Common myeloid progenitor, CD34-positive (primary cell): ENCODE results near the gene NTHL1.

ENCODE experiments used
- CTCF ChIA-PET: fragments of 350-600 bp; sonication (Branson Sonifier 250); formaldehyde crosslinking; loops from one replicate; lab custom pipeline; 2021; ENCODE audit warnings: antibody characterized with exemption; lab: Charles Lee
- POLR2A ChIA-PET: fragments of 350-600 bp; sonication (Branson Sonifier 250); formaldehyde crosslinking; loops from one replicate; lab custom pipeline; 2021; ENCODE audit warnings: antibody characterized with exemption; lab: Charles Lee
- DNase-seq, 3 donors: peaks; one replicate each; pipeline versions ENCODE4 v3.0.0 to v3.0.0-alpha.2; 2013
- H3K27ac ChIP-seq, 2 experiments: 1 replicate in 1 of 2; 2 replicates in 1 of 2; pipeline ENCODE4 v1.7.0; 2013; ENCODE audit warnings: inconsistent platforms in 2 of 2, low read length in 2 of 2, mild to moderate bottlenecking in 2 of 2, low read depth in 1 of 2, moderate library complexity in 1 of 2; ENCODE audit not compliant: severe bottlenecking in 2 of 2, insufficient read depth in 1 of 2, poor library complexity in 1 of 2
- H3K27me3 ChIP-seq, 5 experiments: replicated peaks in 2 of 5; 1 replicate in 3 of 5; 2 replicates in 2 of 5; pipeline versions ENCODE4 v1.6.1 to v1.7.0; 2013; ENCODE audit warnings: low read length in 4 of 5, mild to moderate bottlenecking in 2 of 5, moderate library complexity in 2 of 5, inconsistent platforms in 1 of 5; ENCODE audit not compliant: insufficient read depth in 5 of 5, control insufficient read depth in 4 of 5
- H3K36me3 ChIP-seq, 4 experiments: 1 replicate in 2 of 4; 2 replicates in 2 of 4; pipeline versions ENCODE4 v1.6.1 to v1.7.0; 2013; ENCODE audit warnings: low read length in 3 of 4, control low read depth in 1 of 4, mild to moderate bottlenecking in 1 of 4; ENCODE audit not compliant: control insufficient read depth in 4 of 4, insufficient read depth in 4 of 4
- H3K4me1 ChIP-seq, 4 experiments: 1 replicate in 3 of 4; 2 replicates in 1 of 4; pipeline versions ENCODE4 v1.6.1 to v1.7.1; 2013; ENCODE audit warnings: low read length in 3 of 4, mild to moderate bottlenecking in 3 of 4, control low read depth in 1 of 4, inconsistent platforms in 1 of 4, moderate library complexity in 1 of 4; ENCODE audit not compliant: control insufficient read depth in 4 of 4, insufficient read depth in 4 of 4; ENCODE audit errors: control extremely low read depth in 1 of 4
- H3K4me3 ChIP-seq, 7 experiments: 1 replicate in 4 of 7; 2 replicates in 3 of 7; pipeline versions ENCODE4 v1.5.1 to v1.7.0; 2013; ENCODE audit warnings: mild to moderate bottlenecking in 7 of 7, low read length in 6 of 7, moderate library complexity in 6 of 7, inconsistent platforms in 2 of 7, low read depth in 2 of 7, control low read depth in 1 of 7; ENCODE audit not compliant: insufficient read depth in 4 of 7, control insufficient read depth in 1 of 7; ENCODE audit errors: extremely low read depth in 1 of 7
- H3K9me3 ChIP-seq, 5 experiments: 1 replicate in 4 of 5; 2 replicates in 1 of 5; pipeline versions ENCODE4 v1.6.1 to v1.7.1; 2013; ENCODE audit warnings: low read length in 4 of 5, mild to moderate bottlenecking in 2 of 5, inconsistent platforms in 1 of 5, low read depth in 1 of 5, moderate library complexity in 1 of 5; ENCODE audit not compliant: control insufficient read depth in 4 of 5, insufficient read depth in 2 of 5; ENCODE audit errors: control extremely low read depth in 1 of 5
- WGBS: methylation state at CpG from one replicate; pipeline ENCODE4 v1.1.5; 2013; ENCODE audit not compliant: insufficient coverage; 5-methylcytosine and 5-hydroxymethylcytosine counted together

NTHL1 gene

GRCh38 chr16:2028146-2028545 lies 19.5 kb downstream of the NTHL1 start:
- H3K27me3 ChIP-seq, result peaks cover 0 to 24% (median 7%) of the 10 kb centered on the region in 5 experiments
- H3K4me3 ChIP-seq, result no peak overlapping the region
- DNase-seq, result no peak
- WGBS, result 96% methylated on average over 2 of the region's 3 CpGs
- POLR2A ChIA-PET, result no interaction called here
- H3K27ac ChIP-seq, result no peak overlapping the region
- CTCF ChIA-PET, result interaction anchor here (1.2 to 1.7 kb wide), 2 partner anchors 9 to 29 kb away, joined by 3 to 4 read pairs; no protein-coding TSS in a partner anchor
- H3K36me3 ChIP-seq, result no peaks in the 10 kb centered on the region
- no peaks in the 10 kb centered on the region for H3K9me3 ChIP-seq
- peaks cover 0 to 39% (median 21%) of the 10 kb centered on the region in 4 experiments for H3K4me1 ChIP-seq

DNA sequence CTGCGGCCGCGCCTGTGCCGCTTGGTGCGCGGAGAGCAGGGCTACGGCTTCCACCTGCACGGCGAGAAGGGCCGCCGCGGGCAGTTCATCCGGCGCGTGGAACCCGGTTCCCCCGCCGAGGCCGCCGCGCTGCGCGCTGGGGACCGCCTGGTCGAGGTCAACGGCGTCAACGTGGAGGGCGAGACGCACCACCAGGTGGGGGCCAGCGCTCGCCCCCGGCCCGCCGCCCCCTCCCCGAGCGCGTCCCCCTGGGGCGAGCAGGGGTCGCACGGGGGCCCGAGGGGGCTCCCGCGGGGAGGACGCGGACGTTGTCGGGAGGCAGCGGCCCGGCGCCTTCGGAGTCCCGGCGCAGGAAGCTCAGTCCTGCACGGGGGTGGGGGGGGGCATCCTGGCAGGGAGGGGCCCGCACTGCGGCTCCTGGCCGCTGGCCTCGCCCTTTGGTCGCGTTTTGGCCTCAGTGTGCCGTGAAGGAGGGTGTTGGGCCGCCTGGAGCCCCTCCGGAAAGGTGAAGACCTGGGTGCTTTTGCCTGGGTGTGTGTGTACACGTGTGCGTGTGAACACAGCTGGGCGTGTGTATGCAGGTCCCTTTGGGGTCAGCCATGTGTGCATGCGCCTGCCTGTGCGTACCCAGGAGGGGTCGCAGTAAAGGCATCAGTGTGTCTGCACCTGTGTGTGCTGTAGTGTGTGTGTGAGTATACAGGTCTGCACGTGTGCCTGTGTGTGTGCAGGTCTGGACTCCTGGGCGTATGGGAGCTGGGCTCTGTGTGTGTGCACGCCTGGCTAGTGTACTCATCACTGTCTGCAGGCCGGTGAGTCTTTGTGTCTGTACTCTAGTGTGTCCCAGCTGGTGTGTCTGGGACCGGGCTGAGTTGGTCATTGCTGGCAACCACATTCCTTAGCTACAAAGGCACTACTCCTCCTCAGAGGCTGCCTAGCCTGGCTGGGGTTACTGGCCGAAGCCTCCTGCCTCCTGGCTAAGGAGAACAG lies 20.3 kb downstream of the NTHL1 start:
- H3K9me3 ChIP-seq, result no peaks in the 10 kb centered on the region
- ChIA-PET POLR2A (interaction anchor here (0.8 to 0.9 kb wide), 3 partner anchors 19 to 128 kb away, joined by 3 to 4 read pairs (median 4); partner anchors contain the start of genes NTHL1, TRAF7 and TSC2), CTCF (interaction anchor here (1.2 to 1.7 kb wide), 2 partner anchors 10 to 29 kb away, joined by 3 to 4 read pairs; no protein-coding TSS in a partner anchor)
- H3K4me1 ChIP-seq, result peaks cover 0 to 38% (median 23%) of the 10 kb centered on the region in 4 experiments
- H3K4me3 ChIP-seq, result peak overlapping the region in 6 of 7 experiments; percentile 32 to 58 (median 54)
- 9% methylated on average over 39 of the region's 76 CpGs for WGBS
- H3K27ac ChIP-seq, result no peak overlapping the region
- DNase-seq, result peak in 1 of 3 donors; percentile 48
- no peaks in the 10 kb centered on the region for H3K36me3 ChIP-seq
- peaks cover 0 to 24% (median 7%) of the 10 kb centered on the region in 5 experiments for H3K27me3 ChIP-seq

GRCh38 chr16:2026461-2027023 lies 21.1 kb downstream of the NTHL1 start, which contains the start of gene NHERF2:
Gene NHERF2 (plus strand): TSS chr16:2026902. CDS start chr16:2027006, 104 bp downstream.
- WGBS, result 9% methylated on average over 40 of the region's 59 CpGs
- POLR2A ChIA-PET, result no interaction called here

DNA sequence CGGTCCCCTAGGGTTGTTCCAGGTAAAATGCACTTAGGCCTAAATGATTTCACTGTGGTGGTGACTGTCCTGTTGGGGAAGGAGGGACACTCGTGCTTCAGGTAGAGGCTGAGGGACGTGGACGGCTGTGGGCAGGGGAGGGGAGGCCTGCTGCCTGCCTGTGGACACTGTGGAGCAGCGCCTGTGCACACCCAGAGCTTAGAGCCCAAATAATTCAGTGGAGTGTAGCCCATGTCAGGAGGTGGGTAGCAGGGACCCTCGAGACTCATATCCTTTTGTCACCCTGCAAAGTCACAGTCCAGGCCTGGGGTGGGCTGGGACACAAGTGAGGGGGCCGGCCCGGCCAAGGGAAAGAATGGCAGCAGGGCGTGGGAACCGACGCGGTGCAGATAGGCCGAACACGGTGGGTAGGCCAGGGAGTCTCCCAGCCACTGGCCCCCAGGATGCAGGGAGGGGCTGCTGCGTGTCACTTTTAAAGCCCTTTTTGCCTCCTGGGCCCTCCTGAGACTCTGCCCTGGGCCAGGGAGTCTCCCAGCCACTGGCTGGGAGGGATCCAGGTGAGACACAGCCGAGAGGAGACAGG lies 21.7 kb downstream of the NTHL1 start:
- peak overlapping the region in 1 of 7 experiments; percentile 47 for H3K4me3 ChIP-seq
- DNase-seq, result no peak
- H3K9me3 ChIP-seq, result no peaks in the 10 kb centered on the region
- WGBS, result 96% methylated on average over 12 of the region's 16 CpGs
- POLR2A ChIA-PET, result no interaction called here
- no peak overlapping the region for H3K27ac ChIP-seq
- peaks cover 0 to 33% (median 23%) of the 10 kb centered on the region in 4 experiments for H3K4me1 ChIP-seq
- no peaks in the 10 kb centered on the region for H3K36me3 ChIP-seq
- H3K27me3 ChIP-seq, result peaks cover 0 to 29% (median 7%) of the 10 kb centered on the region in 5 experiments
- CTCF ChIA-PET, result interaction anchor here (1.0 to 1.3 kb wide), 3 partner anchors 10 to 122 kb away, joined by 3 to 4 read pairs (median 3); no protein-coding TSS in a partner anchor

More at GRCh38 chr16:2026461-2027023, 21.1 kb downstream of the NTHL1 start, which contains the start of gene NHERF2:
- DNase-seq, result no peak
- Histone ChIP-seq H3K4me3 (peak within 1 kb of the TSS in 6 of 7 experiments; percentile 32 to 58 (median 54)), H3K27me3 (peaks cover 0 to 27% (median 7%) of the 10 kb centered on the region in 5 experiments), H3K4me1 (peaks cover 0 to 36% (median 23%) of the 10 kb centered on the region in 4 experiments), H3K27ac (no peak within 1 kb of the TSS), H3K36me3 (no peaks in the 10 kb centered on the region), H3K9me3 (no peaks in the 10 kb centered on the region)
- CTCF ChIA-PET, result no interaction called here

- no peak for DNase-seq
- ChIA-PET CTCF (interaction anchor here (1.0 to 1.6 kb wide), 6 partner anchors 9 to 127 kb away, joined by 3 to 5 read pairs (median 4); no protein-coding TSS in a partner anchor), POLR2A (no interaction called here)
- Histone ChIP-seq H3K36me3 (no peaks in the 10 kb centered on the region), H3K27me3 (peaks cover 0 to 36% (median 7%) of the 10 kb centered on the region in 5 experiments), H3K4me3 (no peak overlapping the region), H3K9me3 (no peaks in the 10 kb centered on the region), H3K27ac (no peak overlapping the region), H3K4me1 (peaks cover 0 to 39% (median 29%) of the 10 kb centered on the region in 4 experiments)
- 98% methylated on average over 14 of the region's 14 CpGs for WGBS
Observed at GRCh38 chr16:2025251-2025650, 22.4 kb downstream of the NTHL1 start.

DNA sequence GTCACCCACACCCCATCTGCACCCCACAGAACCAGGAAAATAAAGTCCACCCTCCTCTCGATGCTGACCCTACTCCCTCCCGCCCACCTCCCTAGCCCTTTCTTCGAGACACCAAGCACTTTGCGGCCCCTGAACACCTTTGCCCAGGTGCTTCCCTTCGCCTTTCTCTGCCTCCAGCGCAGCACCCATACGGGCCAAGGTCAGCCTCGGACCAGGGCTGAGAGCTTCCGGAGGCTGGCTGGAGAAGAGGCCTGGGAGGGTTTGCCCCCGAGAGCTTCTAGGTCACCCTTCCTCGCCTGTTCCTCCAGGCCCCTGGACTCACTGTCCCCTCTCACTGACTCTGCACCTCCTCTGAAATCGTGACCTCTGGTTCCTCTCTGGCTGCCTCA lies 23.6 kb downstream of the NTHL1 start:
- CTCF ChIA-PET, result interaction anchor here (1.0 to 2.6 kb wide), 9 partner anchors 13 to 129 kb away, joined by 3 to 12 read pairs (median 4); partner anchors contain the start of genes NTHL1 and TSC2
- no peak for DNase-seq
- no peak overlapping the region for H3K4me3 ChIP-seq
- peaks cover 0 to 48% (median 8%) of the 10 kb centered on the region in 5 experiments for H3K27me3 ChIP-seq
- WGBS, result 86% methylated on average over 12 of the region's 12 CpGs
- no peak overlapping the region for H3K27ac ChIP-seq
- peaks cover 0 to 51% (median 38%) of the 10 kb centered on the region in 4 experiments for H3K4me1 ChIP-seq
- no peaks in the 10 kb centered on the region for H3K36me3 ChIP-seq
- POLR2A ChIA-PET, result no interaction called here
- H3K9me3 ChIP-seq, result no peaks in the 10 kb centered on the region
